ENCODE data around the gene SKA2. TPM values are rescaled to one million over a fixed set of nuclear protein-coding genes. Genes with fewer than 3 reads are reported as not detected.

Gene SKA2
- total RNA-seq, 4 donors from 2014 or later: 11.7 to 57.5 (median 39.7) TPM

DNA sequence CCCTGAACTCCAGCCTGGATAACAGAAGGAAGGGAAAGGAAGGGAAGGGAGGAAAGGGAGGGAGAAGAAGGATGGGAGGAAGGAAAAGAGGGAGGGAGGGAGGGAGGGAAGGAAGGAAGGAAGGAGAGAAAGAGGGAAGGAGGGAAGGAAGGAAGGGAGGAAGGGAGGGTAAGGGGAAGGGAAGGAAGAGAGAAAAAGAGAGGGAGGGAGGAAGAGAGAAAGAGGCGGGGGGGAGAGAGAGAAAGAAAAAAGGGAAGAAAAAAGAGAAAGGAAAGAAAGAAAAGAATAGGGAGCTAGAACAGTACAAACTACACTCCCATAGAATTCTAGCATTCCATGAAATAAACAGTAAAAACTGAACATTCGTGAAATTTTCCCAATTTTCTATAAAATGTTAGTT is 25.2 kb downstream of the SKA2 start:
- TF ChIP-seq EP300 (IDR thresholded peaks at IDR 0.05) (no peak), POLR2A (IDR thresholded peaks at IDR 0.05) (no peak)
- TF ChIP-seq, protein P1, sequence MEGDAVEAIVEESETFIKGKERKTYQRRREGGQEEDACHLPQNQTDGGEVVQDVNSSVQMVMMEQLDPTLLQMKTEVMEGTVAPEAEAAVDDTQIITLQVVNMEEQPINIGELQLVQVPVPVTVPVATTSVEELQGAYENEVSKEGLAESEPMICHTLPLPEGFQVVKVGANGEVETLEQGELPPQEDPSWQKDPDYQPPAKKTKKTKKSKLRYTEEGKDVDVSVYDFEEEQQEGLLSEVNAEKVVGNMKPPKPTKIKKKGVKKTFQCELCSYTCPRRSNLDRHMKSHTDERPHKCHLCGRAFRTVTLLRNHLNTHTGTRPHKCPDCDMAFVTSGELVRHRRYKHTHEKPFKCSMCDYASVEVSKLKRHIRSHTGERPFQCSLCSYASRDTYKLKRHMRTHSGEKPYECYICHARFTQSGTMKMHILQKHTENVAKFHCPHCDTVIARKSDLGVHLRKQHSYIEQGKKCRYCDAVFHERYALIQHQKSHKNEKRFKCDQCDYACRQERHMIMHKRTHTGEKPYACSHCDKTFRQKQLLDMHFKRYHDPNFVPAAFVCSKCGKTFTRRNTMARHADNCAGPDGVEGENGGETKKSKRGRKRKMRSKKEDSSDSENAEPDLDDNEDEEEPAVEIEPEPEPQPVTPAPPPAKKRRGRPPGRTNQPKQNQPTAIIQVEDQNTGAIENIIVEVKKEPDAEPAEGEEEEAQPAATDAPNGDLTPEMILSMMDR (IDR thresholded peaks at IDR 0.05): no peak
- H3K4me3 ChIP-seq: no peak overlapping the region
- no peaks in the 10 kb centered on the region for H3K9me3 ChIP-seq
- H3K4me1 ChIP-seq: no peaks in the 10 kb centered on the region
- H3K27me3 ChIP-seq: no peaks in the 10 kb centered on the region
- H3K27ac ChIP-seq: no peak overlapping the region
- WGBS, 2 donors: 43 to 50% methylated on average over 2 of the region's 2 CpGs
- peaks cover 0 to 28% (median 0%) of the 10 kb centered on the region in 3 donors for H3K36me3 ChIP-seq
- DNase-seq (ENCODE audit: low spot score in 2 of 2): no peak

DNA sequence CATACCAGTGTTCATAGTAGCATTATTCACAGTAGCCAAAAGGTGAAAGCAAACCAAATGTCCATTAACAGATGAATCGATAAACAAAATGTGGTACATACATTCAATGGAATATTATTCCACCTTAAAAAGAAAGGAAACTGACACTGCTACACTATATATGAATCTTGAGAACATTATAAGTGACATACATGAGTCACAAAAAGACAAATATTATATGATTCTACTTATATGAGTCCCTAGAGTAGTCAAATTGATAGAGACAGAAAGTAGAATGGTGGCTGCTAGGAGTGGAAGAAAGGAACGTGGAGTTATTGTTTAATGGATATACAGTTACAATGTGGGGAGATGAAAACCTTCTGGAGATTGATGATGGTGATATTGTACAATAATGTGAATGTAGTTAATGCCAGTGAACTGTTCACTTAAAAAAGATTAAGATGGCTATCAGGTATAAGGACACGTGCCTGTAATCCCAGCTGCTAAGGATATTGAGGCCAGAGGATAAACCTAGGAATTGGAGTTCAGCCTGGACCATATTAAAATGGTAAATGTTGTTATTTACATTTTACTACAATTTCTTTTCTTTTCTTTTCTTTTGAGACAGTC is 28.1 kb downstream of the SKA2 start:
- no peak overlapping the region for H3K27ac ChIP-seq
- TF ChIP-seq EP300 (IDR thresholded peaks at IDR 0.05): no peak
- TF ChIP-seq POLR2A (IDR thresholded peaks at IDR 0.05): no peak
- TF ChIP-seq, protein P1 (IDR thresholded peaks at IDR 0.05): no peak
- H3K36me3 ChIP-seq: peaks cover 0 to 40% (median 0%) of the 10 kb centered on the region in 3 donors
- H3K4me1 ChIP-seq: no peaks in the 10 kb centered on the region
- no peak for DNase-seq (ENCODE audit: low spot score in 2 of 2)
- no peaks in the 10 kb centered on the region for H3K9me3 ChIP-seq
- WGBS, 2 donors: 59 to 61% methylated on average over 3 of the region's 3 CpGs
- H3K27me3 ChIP-seq: no peaks in the 10 kb centered on the region
- H3K4me3 ChIP-seq: no peak overlapping the region

DNA sequence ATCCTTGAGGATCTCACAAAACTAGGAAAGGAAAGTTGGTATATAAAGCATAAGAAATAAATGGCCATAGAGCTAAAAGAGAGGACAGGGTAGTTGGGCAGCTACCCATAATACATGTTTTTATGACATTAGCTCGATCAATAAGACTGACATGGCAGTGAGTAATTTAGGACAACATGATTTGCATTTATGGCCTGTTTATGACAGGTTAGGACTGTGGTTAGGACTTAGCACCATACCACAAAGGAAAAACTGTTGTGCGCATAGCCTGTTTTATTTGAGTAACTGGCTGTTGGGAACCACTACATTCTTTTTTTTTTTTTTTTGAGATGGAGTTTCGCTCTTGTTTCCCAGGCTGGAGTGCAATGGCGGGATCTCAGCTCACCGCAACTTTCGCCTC is 30.3 kb downstream of the SKA2 start:
- no peaks in the 10 kb centered on the region for H3K27me3 ChIP-seq
- 93 to 96% methylated on average over 6 of the region's 6 CpGs for WGBS, 2 donors
- H3K27ac ChIP-seq: no peak overlapping the region
- TF ChIP-seq, protein P1 (IDR thresholded peaks at IDR 0.05): no peak
- TF ChIP-seq POLR2A (IDR thresholded peaks at IDR 0.05) (no peak), EP300 (IDR thresholded peaks at IDR 0.05) (no peak)
- no peaks in the 10 kb centered on the region for H3K4me1 ChIP-seq
- H3K9me3 ChIP-seq: no peaks in the 10 kb centered on the region
- DNase-seq (ENCODE audit: low spot score in 2 of 2): no peak
- no peak overlapping the region for H3K4me3 ChIP-seq
- H3K36me3 ChIP-seq: peaks cover 0 to 52% (median 0%) of the 10 kb centered on the region in 3 donors

DNA sequence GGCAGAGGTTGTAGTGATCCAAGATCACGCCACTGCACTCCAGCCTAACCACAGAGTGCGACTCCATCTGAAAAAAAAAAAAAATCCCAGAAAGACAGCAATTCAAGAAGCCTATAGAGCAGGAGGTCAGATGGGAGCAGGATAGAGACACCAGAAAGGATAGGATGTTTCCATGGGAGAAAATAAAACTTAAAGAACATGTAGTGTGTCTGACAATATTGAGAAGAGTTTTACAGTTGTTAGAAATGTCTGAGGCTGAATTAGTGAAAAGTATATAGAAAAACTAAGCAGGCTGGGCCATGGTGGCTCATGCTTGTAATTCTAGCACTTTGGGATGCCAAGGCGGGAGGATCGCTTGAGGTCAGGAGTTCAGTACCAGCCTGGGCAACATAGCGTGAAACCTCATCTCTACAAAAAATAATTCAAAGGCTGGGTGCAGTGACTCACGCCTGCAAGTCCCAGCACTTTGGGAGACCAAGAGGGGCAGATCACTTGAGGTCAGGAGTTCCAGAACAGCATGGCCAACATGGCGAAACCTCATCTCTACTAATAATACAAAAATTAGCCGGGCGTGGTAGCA is 33.0 kb downstream of the SKA2 start:
- Histone ChIP-seq H3K27me3 (no peaks in the 10 kb centered on the region), H3K4me1 (no peaks in the 10 kb centered on the region), H3K27ac (no peak overlapping the region), H3K9me3 (no peaks in the 10 kb centered on the region), H3K4me3 (no peak overlapping the region), H3K36me3 (peaks cover 0 to 46% (median 3%) of the 10 kb centered on the region in 3 donors)
- WGBS, 2 donors: 97 to 98% methylated on average over 9 of the region's 9 CpGs
- TF ChIP-seq POLR2A (IDR thresholded peaks at IDR 0.05): no peak
- TF ChIP-seq EP300 (IDR thresholded peaks at IDR 0.05): no peak
- TF ChIP-seq, protein P1 (IDR thresholded peaks at IDR 0.05): no peak
- no peak for DNase-seq (ENCODE audit: low spot score in 2 of 2)

DNA sequence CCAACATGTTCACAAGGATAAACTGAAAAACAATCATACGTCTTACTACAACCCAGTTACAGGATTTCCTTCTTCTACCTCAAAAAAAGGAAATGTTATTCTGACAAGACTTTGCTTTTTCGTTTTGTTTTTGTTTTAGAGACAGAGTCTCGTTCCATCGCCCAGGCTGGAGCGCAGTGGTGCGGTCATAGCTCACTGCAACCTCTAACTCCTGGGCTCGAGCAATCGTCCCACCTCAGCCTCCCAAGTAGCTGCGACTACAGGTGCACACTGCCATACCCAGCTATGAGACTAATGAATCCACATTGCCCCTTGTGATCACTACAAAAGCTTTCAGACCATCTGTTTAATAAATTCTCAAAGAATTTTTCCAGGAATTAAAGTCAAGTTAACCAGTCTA is 39.5 kb downstream of the SKA2 start:
- Histone ChIP-seq H3K36me3 (peaks cover 0 to 41% (median 3%) of the 10 kb centered on the region in 3 donors), H3K4me1 (peaks cover 0 to 6% (median 0%) of the 10 kb centered on the region in 4 donors), H3K27me3 (no peaks in the 10 kb centered on the region), H3K4me3 (no peak overlapping the region), H3K9me3 (no peaks in the 10 kb centered on the region), H3K27ac (no peak overlapping the region)
- TF ChIP-seq POLR2A (IDR thresholded peaks at IDR 0.05): no peak
- no peak for TF ChIP-seq EP300 (IDR thresholded peaks at IDR 0.05)
- TF ChIP-seq, protein P1 (IDR thresholded peaks at IDR 0.05): no peak
- 93 to 96% methylated on average over 9 of the region's 9 CpGs for WGBS, 2 donors
- no peak for DNase-seq (ENCODE audit: low spot score in 2 of 2)

Data from tibial nerve (tissue), 4 donors.